ENCODE measurements around the gene TMEM168.

The TMEM168 gene

DNA sequence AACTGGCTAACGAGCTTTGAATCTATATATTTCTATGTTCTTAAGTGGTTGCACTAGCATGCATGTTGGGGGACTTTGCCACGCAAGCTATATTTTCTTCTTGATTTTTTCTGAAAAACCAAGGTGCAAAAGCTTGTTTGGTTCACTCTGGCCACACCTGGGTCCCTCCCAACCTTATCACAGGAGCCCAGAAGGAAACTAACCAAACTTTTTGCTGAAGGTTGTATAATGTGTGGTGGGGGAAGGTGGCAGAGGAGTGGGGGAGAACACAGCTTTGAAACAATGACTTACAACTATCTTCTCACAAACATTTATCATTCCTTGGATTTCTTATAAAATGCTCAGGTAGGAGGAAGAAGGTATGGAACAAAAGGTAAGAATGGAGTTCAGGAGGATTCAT lies 75.3 kb downstream of the TMEM168 start:
- no peak for DNase-seq (ENCODE audit: low read depth)
